Measurements from ENCODE around the gene SLC1A1.

GRCh38 chr9:4558371-4558998, 68.2 kb downstream of the SLC1A1 start:
- TF ChIP-seq POLR2A (IDR thresholded peaks at IDR 0.05) (no peak), CTCF (IDR thresholded peaks at IDR 0.05) (no peak), POLR2AphosphoS5 (IDR thresholded peaks at IDR 0.05) (no peak)

All from gastroesophageal sphincter (tissue), 3 donors.